Stimulated activated naive CD8-positive, alpha-beta T cell treated with anti-CD3 and anti-CD28 coated beads, Interleukin-15, Interleukin-2, amounts not matched to agents 100 U/mL and 50 U/mL, for 24 hours (primary cell): ENCODE measurements around the gene FTCD.
A peak's percentile ranks its signal among the peaks of the same experiment; 100 is the strongest.
"Not testable (repeated sequence)": the region's sequence is repeated elsewhere in the genome, so short reads cannot be mapped to it uniquely, and the experiment has no call there.

Experiments
- ATAC-seq: fragments of 150-1000 bp; cut with Tn5 transposase; one replicate; pipeline ENCODE4 v1.10.0; 2021
- DNase-seq: peaks from one replicate; pipeline ENCODE4 v3.0.0; 2021

FTCD gene

DNA sequence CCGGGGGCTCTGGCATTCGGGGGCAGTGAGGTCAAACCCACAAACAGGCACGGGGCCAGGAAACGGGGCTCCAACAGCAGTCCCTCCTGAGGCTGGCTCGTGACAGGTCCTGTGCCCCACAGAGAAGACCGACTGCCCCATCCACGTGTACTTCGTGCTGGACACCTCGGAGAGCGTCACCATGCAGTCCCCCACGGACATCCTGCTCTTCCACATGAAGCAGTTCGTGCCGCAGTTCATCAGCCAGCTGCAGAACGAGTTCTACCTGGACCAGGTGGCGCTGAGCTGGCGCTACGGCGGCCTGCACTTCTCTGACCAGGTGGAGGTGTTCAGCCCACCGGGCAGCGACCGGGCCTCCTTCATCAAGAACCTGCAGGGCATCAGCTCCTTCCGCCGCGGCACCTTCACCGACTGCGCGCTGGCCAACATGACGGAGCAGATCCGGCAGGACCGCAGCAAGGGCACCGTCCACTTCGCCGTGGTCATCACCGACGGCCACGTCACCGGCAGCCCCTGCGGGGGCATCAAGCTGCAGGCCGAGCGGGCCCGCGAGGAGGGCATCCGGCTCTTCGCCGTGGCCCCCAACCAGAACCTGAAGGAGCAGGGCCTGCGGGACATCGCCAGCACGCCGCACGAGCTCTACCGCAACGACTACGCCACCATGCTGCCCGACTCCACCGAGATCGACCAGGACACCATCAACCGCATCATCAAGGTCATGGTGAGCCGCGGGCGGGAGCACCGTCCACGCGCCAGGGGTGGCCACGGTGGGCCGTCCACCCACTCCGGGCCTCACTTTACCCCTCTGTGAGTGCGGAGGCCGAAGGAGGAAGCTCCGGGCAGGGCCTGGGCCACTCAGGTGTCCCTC is 43.3 kb downstream of the FTCD start:
- DNase-seq, result peak; percentile 1

DNA sequence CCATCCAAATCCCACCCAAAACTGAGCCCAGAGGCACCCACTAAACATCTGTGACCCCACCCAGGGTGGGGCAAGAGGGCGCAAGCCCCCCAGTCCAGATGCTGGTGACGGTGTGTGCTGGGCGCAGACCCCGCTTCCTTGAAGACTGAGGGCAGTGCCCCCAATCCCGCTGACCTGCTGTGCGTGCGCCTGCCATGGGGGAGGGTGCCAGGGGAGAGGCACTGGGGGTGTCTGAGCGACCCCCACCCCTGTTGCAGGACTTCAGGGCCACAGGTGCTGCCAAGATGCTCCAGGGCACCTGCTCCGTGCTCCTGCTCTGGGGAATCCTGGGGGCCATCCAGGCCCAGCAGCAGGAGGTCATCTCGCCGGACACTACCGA is 44.2 kb downstream of the FTCD start:
- ATAC-seq, result no peak
- peak; percentile 1 for DNase-seq

More for the DNA sequence above, 43.3 kb downstream of the FTCD start:
- no peak for ATAC-seq

DNA sequence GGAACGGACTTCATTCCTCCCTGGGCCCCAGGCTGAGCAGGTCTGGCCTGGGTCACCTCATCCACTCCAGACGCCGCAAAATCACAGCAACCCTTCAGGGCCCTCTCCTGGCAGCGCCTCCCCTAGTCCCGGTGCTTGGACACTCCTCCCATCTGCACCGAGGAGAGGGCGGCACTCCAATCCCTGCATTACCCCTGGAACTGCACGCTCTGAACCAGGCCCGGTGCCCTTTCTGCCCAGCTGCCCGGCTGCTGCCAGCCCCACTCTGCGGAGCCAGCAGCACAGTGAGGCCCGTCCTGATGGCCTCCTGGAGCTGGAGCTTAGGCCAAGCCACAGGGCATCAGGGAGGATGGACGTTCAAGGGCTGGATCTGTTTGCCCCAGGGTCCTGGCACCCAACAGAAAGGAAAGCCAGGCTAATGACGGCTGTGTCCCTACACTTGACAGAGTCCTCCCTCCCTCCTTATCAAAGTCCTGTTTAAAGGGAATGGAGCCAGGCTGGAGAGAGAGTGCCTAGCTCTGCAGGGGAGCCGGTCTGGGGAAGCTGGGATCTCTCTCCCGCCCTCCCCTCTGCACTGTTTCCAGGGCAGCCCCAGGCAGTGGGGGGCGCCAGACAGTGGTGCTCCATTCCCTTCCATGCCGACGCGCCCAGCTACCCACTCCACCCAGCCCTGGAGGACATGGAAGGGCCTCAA is 44.7 kb downstream of the FTCD start:
- DNase-seq, result peak; percentile 1
- ATAC-seq, result no peak

DNA sequence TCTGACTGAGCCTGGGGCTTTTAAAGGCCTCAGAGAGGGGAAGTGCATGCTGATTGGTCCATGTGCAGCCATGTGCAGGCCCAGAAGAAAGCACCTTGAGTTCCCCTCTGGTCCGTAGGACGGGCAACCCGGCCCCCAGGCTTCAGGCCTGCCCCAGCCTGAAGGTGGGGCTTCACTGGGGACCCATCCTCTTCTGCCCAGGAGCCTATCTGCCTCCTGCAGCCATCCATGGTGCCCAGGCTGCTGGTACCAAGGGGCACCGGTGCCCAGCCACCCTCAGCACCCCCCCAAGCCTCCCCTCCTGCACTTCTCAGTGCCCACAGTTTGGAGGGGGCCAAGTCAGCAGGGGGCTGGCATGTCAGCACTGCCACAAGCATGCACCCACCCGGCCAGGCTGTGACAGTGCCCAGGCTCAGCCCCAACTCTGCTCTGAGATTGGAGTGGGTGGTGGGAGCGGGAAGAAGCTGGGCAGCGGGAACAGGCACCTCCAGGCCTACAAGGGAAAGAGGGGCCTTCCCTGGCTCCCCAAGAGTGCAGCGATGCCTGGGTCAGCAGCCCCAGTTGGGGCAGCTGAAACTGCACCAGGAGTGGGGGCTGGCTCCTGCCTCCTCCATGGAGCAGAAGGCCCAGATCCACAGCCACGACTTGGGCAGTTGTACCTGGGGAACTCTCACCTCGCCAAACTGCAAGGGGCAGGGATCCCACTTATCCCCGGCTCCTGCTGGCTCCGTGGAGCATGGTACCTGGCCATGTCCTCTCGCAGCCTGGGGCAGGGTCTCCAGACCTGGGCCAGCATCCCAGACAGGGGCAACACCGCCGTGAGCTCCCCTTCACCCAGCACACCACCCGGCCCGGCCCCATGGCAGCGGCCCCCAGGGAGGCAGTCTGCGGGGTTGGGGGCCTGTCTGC is 45.8 kb downstream of the FTCD start:
- peak; percentile 19 for ATAC-seq
- peak; percentile 1 for DNase-seq

DNA sequence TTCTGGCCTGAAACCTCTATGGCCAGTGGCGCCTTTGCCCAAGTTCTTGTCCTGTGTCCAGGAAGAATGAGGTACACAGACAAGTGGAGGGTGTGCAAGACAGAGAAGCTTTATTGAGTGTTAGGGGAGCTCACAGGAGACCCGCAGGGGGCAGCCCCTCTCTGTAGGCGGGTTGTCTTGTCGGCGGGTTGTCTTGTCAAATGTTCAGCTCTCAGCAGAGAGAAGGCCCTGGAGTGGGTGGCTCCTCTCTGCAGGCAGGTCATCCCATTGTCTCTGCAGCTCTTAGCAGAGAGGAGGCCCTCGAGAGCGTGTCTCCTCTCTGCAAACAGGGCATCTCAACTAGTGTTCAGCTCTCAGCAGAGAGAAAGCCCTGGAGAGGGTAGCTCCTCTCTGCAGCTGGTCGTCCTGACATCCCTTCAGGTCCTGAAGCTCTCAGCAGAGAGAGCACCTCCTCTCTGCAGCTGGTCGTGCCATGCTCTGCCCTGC is 46.5 kb downstream of the FTCD start:
- DNase-seq, result no peak
- no peak for ATAC-seq

DNA sequence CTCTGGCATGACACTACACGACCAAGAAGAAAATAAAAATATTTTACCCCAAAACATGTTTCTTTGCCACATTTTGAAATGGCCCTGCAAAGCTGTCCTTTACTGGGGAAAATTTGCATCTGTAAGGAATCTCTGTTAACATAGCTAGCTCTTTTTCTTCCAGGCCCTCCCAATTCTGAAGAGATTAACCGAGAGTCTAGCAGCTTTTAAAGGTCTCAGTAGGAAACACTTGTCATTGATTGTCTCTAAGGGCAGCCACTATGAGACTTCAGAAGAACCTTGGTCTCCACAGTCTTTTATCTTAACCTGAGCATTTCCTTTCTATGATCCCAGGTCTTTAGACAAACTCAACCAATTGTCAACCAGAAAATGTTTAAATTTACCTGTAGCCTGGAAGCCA is 48.0 kb downstream of the FTCD start:
- DNase-seq, ATAC-seq: not testable (repeated sequence)

DNA sequence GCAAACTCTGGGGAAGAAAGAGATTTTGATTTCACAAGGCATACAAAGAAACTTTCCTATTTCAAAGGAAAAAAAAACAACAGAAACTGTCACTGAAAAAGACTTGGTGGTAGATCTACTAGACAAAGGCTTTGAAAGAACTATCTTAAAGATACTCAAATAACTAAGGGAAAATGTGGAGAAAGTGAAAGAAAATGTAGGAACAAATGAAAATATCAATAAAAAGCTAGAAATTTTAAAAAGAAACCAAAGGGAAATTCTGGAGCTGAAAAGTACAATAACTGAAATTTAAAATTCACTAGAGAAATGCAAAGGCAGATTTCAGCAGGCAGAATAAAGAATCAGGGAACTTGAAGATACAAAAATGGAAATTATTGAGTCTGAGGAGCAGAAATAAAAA is 51.3 kb downstream of the FTCD start:
- no peak for DNase-seq

DNA sequence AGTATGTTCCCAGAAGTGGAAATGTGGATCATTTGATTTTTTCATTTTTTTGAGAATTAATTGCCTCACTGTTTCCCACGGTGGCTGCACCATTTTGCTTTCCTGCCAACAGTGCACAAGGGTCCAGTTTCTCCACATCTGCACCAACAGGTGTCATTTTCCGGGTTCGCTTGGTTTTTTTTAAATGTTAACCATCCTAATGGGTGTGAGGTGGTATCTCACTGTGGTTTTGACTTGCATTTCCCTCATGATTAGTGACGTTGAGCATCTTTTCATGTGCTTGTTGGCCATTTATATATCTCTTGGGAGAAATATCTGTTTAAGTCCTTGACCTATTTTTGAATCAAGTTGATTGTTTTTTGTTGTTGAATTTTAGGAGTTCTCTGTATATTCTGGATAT is 54.5 kb downstream of the FTCD start:
- DNase-seq (no peak), ATAC-seq (no peak)

More for the DNA sequence above, 51.3 kb downstream of the FTCD start:
- ATAC-seq, result no peak

DNA sequence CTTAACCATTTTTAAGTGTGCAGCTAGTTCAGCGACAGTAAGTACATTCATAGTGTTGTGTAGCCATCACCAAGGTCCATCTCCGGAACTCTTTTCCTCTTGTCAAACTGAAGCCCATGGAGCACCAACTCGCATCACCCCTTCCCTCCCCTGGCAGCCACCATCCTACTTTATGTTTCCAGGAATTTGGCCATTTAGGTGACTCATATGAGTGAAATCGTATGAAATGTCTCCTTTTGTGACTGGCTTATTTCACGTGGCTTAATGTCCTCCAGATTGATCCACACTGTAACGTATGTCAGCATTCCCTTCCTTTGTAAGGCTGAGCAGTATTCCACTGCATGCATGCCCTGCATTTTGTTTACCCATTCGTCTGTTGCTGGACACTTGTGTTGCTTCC is 55.0 kb downstream of the FTCD start:
- no peak for DNase-seq
- ATAC-seq, result no peak

DNA sequence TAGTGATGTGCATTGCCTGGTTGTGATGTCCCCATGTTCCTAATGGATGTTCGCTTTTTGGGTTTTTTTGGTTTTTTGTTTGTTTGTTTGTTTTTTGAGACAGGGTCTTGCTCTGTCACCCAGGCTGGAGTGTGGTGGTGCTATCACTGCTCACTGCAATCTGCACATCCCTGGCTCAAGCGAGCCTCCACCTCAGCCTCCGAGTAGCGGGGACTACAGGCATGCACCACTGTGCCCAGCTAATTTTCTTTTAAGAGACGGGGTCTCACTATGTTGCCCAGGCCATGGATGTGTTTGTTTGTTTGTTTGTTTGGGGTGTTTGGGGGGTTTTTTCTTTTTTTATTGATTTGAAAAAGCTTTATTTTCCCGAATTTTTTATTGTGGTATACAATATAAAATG is 55.4 kb downstream of the FTCD start:
- ATAC-seq, result no peak
- no peak for DNase-seq

DNA sequence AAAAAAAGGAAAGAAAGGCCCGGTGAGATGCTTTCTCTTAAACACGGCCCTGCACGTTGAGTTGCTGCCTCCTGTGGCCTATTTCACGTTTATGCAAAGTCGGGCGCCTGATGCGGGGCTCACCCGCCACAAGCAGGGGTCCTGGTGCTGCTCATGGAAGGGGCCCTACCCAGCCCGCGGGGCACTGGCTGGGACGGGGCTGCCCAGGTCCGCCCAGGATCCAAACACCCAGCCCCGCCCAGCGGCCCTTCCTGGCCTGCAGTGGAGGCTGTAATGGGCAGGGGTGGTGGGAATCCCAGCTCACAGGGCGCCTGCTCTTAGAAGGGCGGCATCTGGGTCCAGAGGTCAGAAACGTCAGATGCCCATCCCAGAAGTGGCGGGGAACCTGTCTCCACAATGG is 55.9 kb downstream of the FTCD start:
- no peak for DNase-seq
- ATAC-seq, result no peak

DNA sequence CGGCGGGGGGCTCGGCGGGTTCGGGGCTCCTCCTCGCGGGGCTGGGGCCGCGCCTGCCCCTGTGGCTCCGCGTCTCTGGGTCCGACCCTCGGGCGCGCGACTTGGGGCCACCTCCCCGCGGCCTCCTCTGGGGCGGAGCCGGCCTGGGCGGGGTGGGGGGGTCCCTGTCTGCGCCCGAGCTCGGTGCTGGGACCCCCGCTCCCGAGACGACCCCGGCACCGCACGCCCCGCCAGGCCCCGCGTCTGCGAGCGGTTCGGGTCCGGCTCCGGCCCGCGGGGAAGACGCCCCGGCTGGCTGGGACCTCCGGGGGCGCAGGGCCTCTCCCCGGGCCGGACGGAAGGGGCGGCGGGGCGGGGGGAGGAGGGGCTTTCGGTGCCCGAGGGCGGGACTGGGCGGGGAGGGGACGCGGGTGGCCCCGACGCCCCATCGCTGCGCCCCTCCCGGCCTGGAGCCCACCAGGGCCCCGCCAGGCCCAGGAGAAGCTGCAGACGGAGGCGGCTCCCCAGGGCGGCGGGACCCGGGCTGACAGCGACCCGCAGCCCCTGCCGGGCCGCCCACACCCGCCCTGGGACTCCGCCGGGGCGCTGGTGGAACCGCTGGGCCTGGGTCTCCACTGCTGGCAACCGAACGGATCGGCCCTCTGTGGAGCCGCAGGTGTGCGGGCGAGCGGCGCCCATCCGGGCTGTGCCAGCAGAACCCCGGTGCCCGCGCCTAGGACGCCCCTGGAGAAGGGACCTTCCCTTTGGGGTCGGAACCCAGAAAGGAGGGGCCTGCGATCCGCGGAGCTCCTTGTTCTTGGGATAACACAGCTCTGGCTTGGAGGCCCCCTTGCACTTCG is 56.9 kb downstream of the FTCD start:
- DNase-seq, result peak; percentile 24
- ATAC-seq, result peak; percentile 25

DNA sequence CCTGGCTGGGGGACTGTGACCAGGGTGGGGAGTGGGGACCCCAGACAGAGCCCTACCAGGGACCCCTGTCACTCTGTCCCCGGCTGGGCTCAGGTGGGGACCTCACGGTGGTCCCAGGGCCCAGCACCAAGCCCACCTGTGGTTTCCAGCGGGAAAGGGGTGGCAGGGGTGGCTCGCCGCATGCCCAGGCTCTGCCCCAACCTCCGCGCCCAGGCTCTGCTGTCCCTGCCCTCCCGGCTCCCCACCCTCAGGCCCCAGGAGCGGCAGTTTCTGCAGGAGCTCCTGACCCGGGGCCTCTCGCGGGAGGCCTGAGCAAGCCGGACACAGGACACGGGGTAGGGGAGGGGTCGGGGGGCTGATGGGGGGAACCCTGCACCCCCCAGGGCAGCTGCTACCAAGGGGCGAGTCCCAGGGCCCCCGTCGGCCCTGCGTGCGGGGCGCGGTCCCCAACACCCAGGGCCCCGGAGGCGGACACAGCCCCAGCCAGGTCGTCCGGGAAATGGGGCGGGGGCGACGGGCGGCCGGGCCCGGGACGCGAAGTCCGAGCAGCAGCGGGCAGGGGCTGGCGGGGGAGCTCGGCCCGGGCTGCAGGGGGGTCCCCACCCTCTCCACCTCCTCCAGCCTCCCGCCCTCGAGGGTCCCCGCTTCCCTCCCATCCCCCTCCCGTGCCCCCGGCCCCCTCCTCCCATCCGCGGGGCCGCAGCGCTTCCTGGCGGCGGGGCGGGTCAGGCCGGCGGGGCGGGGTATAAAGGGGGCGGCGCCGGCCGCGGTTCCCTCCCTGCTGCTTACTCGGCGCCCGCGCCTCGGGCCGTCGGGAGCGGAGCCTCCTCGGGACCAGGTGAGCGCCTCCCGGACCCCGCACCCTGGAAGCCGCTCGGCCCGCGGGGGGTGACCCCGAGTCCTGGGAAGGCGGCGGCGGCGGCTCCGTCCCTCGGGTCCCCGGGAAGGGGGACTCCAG is 57.8 kb downstream of the FTCD start, which contains the start of gene COL6A2:
COL6A2 (plus strand) TSS at position 777 of the 958 bp plus-strand sequence.
- DNase-seq (peak; percentile 73), ATAC-seq (peak; percentile 77)

DNA sequence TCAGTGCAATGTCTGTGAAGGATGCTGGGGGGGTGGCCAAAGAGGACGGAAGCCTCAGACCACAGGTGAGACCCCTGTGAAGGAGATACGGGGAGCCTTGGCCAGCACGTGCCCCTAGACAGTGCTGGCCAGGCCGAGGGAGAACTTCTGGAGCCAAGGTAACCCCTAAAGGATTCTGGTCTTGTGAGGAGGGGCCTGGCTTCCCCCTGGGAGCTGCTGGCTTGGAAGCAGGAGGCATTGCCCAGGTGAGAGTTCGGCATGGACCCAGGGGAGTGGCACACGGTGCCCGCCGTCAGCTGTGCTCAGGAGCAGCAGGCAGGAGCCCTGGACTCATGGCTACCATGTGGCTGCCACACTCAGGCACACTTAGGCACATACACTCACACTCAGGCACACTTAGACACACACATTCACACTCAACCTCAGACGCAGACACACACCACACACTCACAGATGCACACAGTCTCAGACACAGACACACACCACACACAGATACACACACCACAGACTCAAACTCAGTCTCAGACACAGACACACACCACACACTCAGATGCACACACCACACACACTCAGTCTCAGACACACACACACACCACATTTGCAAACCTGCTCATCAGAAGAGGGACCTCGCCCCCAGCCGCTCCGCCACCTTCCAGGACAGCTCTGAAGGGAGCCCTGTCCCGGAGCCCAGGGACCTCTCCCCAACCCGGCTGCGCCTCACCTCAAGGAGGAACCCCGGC is 58.6 kb downstream of the FTCD start:
- no peak for DNase-seq
- no peak for ATAC-seq

DNA sequence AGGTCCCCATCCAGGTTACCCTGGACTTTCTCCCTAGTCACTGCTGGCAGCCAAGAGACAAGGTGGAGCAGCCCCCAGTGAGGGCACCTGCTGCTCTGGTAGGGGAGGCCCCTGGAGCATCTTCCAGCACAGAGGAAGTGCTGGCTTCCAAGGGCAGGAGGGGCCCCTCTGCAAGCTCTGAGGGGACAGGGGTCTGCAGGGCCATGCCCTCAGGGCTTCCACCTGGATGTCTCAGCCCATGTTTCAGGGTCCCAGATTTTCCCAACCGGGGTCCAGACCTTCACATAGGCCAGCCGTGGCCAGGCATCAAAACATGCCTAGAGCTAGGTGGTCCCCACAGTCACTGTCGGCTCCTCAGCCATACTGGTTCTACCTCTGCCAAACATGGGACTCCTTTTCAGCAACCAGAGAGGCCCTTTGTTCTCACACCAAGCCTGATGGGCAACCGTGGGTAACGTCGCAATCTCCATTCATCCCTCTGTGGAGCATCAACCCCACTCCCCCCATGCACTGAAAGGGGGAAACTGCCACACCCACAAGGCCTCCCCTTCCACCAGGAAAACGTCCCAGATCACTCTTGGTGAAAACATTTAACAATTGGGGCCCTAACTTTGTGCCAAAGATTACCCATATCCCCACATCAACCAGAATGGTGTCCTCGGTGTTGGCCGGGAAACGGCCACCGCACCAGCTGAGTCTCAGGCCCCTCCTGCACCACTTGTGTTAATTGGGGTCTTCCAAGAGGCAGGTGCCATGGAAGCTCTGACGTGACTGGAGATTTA is 59.4 kb downstream of the FTCD start:
- no peak for ATAC-seq
- no peak for DNase-seq

DNA sequence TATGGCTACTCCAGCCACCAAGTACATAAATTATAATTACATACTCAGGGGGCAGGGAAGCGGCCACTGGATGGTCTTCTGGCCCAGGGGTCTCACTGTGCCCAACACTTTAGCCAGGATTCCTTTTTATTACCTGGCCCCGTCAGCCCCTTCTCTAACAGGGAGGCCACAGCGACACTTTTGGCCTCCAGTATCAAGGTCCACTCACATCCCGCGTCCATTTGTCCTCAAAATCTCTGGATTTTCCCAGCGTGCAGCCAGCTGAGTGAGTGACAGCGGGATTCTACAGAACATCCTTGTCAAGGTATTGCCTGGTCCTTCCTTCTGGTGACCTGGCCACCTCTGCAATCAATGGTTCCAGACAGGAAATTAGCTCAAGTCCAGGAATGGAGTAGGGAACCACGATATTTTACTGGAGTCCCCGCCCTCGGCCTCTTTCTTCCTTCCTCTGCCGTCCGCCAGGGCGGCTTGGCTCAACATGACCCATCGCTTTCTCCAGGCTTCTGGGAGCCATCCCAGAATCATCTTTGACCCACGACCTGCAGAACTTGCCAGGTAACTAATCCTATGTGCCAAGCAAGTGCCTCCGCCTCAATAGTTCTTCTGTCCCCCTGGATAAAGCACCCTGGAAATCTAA is 60.2 kb downstream of the FTCD start:
- DNase-seq (no peak), ATAC-seq (no peak)

DNA sequence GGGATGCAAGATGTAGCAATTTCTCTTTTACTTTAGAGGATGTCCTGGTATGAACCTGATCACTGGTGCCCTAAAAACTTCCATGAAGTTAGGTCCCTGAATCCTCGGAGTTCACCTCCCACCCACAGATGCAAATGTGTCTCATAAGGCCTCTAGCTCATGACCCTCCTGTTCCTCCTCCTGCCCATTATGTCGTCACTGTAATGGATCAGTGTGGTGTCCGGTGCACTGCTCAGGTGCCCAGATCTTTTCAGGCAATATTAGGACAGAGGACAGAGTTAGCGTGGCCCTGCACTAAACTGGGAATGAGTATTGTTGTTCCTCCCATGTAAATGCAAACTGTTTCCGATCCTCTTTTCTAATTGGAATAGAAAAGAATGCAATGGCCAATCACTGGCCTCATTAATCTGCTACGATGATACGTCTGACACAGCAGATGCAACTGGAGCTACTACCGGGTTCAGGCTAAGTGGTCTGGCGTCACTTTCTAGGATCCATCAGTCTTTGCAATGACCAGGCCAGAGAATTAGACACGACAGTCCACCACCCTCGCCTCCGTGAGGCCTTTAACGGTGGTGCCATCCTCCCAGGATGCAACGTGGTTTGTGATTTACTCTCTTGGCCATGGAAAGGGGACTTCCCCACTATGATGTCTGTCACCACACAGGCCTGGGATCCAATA is 60.8 kb downstream of the FTCD start:
- DNase-seq (no peak), ATAC-seq (no peak)
